CD4-positive, CD25-positive, alpha-beta regulatory T cell (primary cell): ENCODE data around the gene TCHP. TPM values are rescaled to one million over a fixed set of nuclear protein-coding genes. Genes with fewer than 3 reads are reported as not detected.

Experiments
- ATAC-seq, 2 donors: fragments of 150-1000 bp; cut with Tn5 transposase; one replicate each; pipeline ENCODE4 v1.10.0; 2021; ENCODE audit warnings: low read depth in 2 of 2, moderate number of reproducible peaks in 2 of 2, moderate library complexity in 1 of 2
- DNase-seq, 3 donors: peaks; one replicate each; pipeline versions ENCODE4 v3.0.0 to v3.0.0-alpha.2; 2012 to 2022; ENCODE audit warnings: mixed read lengths in 1 of 3
- H3K27ac ChIP-seq: one replicate; pipeline ENCODE4 v1.7.0; 2013; ENCODE audit warnings: mild to moderate bottlenecking, low read length; ENCODE audit not compliant: insufficient read depth, poor library complexity, severe bottlenecking
- H3K27me3 ChIP-seq: one replicate; pipeline ENCODE4 v1.7.0; 2013; ENCODE audit warnings: low read length; ENCODE audit not compliant: control insufficient read depth, insufficient read depth
- H3K36me3 ChIP-seq: one replicate; pipeline ENCODE4 v1.7.0; 2013; ENCODE audit warnings: mild to moderate bottlenecking, low read length, moderate library complexity; ENCODE audit not compliant: control insufficient read depth, insufficient read depth
- H3K4me1 ChIP-seq: 2 replicates; pipeline ENCODE4 v1.7.0; 2013; ENCODE audit warnings: mild to moderate bottlenecking, low read length; ENCODE audit not compliant: insufficient read depth, control insufficient read depth, poor library complexity, severe bottlenecking
- H3K4me3 ChIP-seq: one replicate; pipeline ENCODE4 v1.7.0; 2013; ENCODE audit warnings: low read depth, mild to moderate bottlenecking, low read length, moderate library complexity
- H3K9me3 ChIP-seq, 2 experiments: 1 replicate in 1 of 2; 2 replicates in 1 of 2; pipeline ENCODE4 v1.7.0; 2013; ENCODE audit warnings: low read length in 2 of 2, mild to moderate bottlenecking in 1 of 2, moderate library complexity in 1 of 2; ENCODE audit not compliant: control insufficient read depth in 2 of 2
- H3K27ac Mint-ChIP-seq, 3 donors: one replicate each; pipeline ENCODE4 v1.8.0; 2020 to 2022; ENCODE audit warnings: mild to moderate bottlenecking in 3 of 3, mixed read lengths in 3 of 3, moderate library complexity in 2 of 3
- H3K27me3 Mint-ChIP-seq: one replicate; pipeline ENCODE4 v1.8.0; 2022; ENCODE audit warnings: mild to moderate bottlenecking, mixed read lengths
- H3K36me3 Mint-ChIP-seq: one replicate; pipeline ENCODE4 v1.8.0; 2020; ENCODE audit warnings: mixed read lengths
- H3K4me1 Mint-ChIP-seq, 4 donors: one replicate each; pipeline ENCODE4 v1.8.0; 2020 to 2022; ENCODE audit warnings: mixed read lengths in 4 of 4, mild to moderate bottlenecking in 1 of 4
- H3K4me3 Mint-ChIP-seq, 4 donors: one replicate each; pipeline ENCODE4 v1.8.0; 2020 to 2022; ENCODE audit warnings: mild to moderate bottlenecking in 4 of 4, mixed read lengths in 4 of 4, moderate library complexity in 3 of 4
- H3K9me3 Mint-ChIP-seq, 7 donors: one replicate each; pipeline ENCODE4 v1.8.0; 2020 to 2022; ENCODE audit warnings: mixed read lengths in 7 of 7, mild to moderate bottlenecking in 3 of 7, moderate library complexity in 2 of 7
- polyA plus RNA-seq, 4 donors: library from polyadenylated mRNA; unstranded; fragments of 300-500 nt; fragmentation: Illumina TruSeq; gene quantifications; one replicate each; pipeline ENCODE4 v1.2.3, GENCODE V29; 2021
- total RNA-seq: library from RNA; stranded (reverse); gene quantifications from one replicate; pipeline ENCODE4 v1.2.3, GENCODE V29; 2022

The TCHP gene
- total and polyA plus RNA-seq, 5 donors from 2014 or later: 9.0 to 29.8 (median 10.2) TPM

DNA sequence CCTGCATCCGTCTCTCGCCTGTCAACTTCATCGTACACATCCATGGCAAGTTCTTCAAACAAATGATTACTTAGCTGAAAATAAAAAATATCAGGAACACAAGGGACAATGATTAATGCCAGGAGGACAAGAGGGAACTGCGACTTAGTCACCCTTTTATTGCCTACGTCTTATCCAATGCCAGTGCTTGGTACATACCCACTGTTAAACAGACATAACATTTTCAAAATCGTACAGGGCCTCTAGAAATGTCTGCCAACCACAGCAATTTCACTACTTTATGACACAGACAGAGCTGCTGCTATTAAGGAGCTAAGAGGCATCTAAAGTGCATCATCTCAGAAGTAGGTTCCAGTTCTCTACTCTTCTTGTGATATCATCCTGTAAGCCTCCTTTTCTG lies 61.5 kb downstream of the TCHP start:
- H3K36me3 Mint-ChIP-seq: peaks cover 47% of the 10 kb centered on the region
- Histone ChIP-seq H3K27me3 (no peaks in the 10 kb centered on the region), H3K9me3 (no peaks in the 10 kb centered on the region), H3K4me3 (no peak overlapping the region), H3K27ac (no peak overlapping the region), H3K4me1 (no peaks in the 10 kb centered on the region), H3K36me3 (peaks cover 83% of the 10 kb centered on the region)
- no peak for ATAC-seq
- peak overlapping the region in 1 of 3 donors; percentile 75 for H3K27ac Mint-ChIP-seq
- no peak for DNase-seq
- peaks cover 3 to 14% (median 8%) of the 10 kb centered on the region in 4 donors for H3K4me1 Mint-ChIP-seq
- H3K9me3 Mint-ChIP-seq: no peaks in the 10 kb centered on the region
- H3K4me3 Mint-ChIP-seq: no peak overlapping the region
- H3K27me3 Mint-ChIP-seq: no peaks in the 10 kb centered on the region

GRCh38 chr12:109962398-109962797 lies 62.3 kb downstream of the TCHP start:
- Histone ChIP-seq H3K4me3 (no peak overlapping the region), H3K4me1 (peaks cover under 1% of the 10 kb centered on the region), H3K27me3 (no peaks in the 10 kb centered on the region), H3K9me3 (no peaks in the 10 kb centered on the region), H3K27ac (no peak overlapping the region), H3K36me3 (peaks cover 81% of the 10 kb centered on the region)
- peaks cover 43% of the 10 kb centered on the region for H3K36me3 Mint-ChIP-seq
- ATAC-seq (no peak), DNase-seq (no peak)
- peaks cover 5 to 20% (median 11%) of the 10 kb centered on the region in 4 donors for H3K4me1 Mint-ChIP-seq
- no peaks in the 10 kb centered on the region for H3K9me3 Mint-ChIP-seq
- H3K4me3 Mint-ChIP-seq: no peak overlapping the region
- H3K27ac Mint-ChIP-seq: peak overlapping the region in 2 of 3 donors; percentile 11 to 56
- H3K27me3 Mint-ChIP-seq: no peaks in the 10 kb centered on the region

- Mint-ChIP-seq H3K36me3 (peaks cover 43% of the 10 kb centered on the region), H3K27me3 (no peaks in the 10 kb centered on the region), H3K27ac (peak overlapping the region in 2 of 3 donors; percentile 1), H3K4me1 (peaks cover 11 to 23% (median 18%) of the 10 kb centered on the region in 4 donors), H3K9me3 (no peaks in the 10 kb centered on the region), H3K4me3 (no peak overlapping the region)
- peaks cover 10% of the 10 kb centered on the region for H3K4me1 ChIP-seq
- no peak for DNase-seq
- H3K27me3 ChIP-seq: no peaks in the 10 kb centered on the region
- H3K4me3 ChIP-seq: no peak overlapping the region
- ATAC-seq: no peak
- H3K9me3 ChIP-seq: no peaks in the 10 kb centered on the region
- H3K36me3 ChIP-seq: peaks cover 80% of the 10 kb centered on the region
- H3K27ac ChIP-seq: no peak overlapping the region
These were observed 63.3 kb downstream of the TCHP start for GRCh38 chr12:109963330-109963729.

DNA sequence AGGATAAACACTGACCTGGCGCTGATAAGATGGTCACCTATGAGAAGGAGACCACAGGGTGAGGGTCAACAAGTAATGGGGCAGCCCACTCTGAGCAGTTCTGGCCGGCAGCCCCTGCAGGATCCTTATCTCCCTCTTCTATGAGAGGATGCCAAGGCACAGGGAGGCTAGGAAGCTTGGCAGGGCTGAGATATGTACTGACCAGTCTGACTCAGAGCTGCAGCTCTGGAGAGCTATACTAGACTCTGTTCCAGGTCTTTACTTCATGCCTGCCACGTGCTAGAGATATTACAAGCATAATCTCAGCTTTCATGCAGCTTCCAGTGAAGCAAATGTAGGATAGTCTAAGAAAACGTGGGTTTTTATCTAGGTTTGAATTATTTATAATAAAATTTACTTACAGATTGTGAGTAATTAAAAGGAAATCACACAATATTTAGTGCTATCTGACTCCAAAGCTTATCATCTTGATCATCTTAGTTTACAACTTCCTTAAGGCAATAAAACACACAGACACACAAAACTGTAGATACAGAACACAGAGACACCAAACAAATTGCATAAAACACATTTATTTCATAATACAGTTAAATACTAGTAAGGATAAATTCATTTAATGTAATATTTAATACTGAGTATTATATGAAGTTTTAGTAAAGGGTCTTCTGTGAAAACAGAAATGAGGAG lies 63.8 kb downstream of the TCHP start:
- Mint-ChIP-seq H3K36me3 (peaks cover 38% of the 10 kb centered on the region), H3K4me1 (peaks cover 11 to 23% (median 19%) of the 10 kb centered on the region in 4 donors), H3K4me3 (no peak overlapping the region), H3K27me3 (no peaks in the 10 kb centered on the region), H3K27ac (peak overlapping the region in 2 of 3 donors; percentile 1 to 86), H3K9me3 (no peaks in the 10 kb centered on the region)
- no peak overlapping the region for H3K4me3 ChIP-seq
- H3K36me3 ChIP-seq: peaks cover 74% of the 10 kb centered on the region
- peaks cover 14% of the 10 kb centered on the region for H3K4me1 ChIP-seq
- no peak for ATAC-seq
- no peak for DNase-seq
- no peaks in the 10 kb centered on the region for H3K9me3 ChIP-seq
- H3K27me3 ChIP-seq: no peaks in the 10 kb centered on the region
- H3K27ac ChIP-seq: no peak overlapping the region

DNA sequence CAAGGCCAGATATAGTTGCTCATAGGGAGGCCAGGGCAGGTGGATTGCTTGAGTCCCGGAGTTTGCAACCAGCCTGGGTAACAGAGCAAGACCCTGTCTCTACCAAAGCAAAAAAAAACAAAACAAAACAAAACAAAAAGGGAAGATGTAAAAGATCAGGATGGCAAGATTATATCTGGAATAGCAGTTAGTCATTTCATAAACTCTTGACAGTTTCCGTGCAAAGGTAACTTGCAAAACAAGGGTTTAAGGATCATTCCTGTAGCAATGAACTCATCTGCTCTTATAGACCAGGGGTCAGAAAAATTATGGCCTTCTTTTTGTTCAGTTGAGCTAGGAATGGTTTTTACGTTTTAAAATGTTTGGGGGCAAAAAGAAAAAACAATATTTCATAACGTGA lies 66.5 kb downstream of the TCHP start:
- H3K9me3 ChIP-seq: no peaks in the 10 kb centered on the region
- peaks cover 24% of the 10 kb centered on the region for H3K36me3 Mint-ChIP-seq
- no peaks in the 10 kb centered on the region for H3K27me3 ChIP-seq
- peaks cover 62% of the 10 kb centered on the region for H3K36me3 ChIP-seq
- H3K27ac Mint-ChIP-seq: peak overlapping the region in 2 of 3 donors; percentile 72 to 82
- H3K27me3 Mint-ChIP-seq: no peaks in the 10 kb centered on the region
- H3K27ac ChIP-seq: no peak overlapping the region
- ATAC-seq (no peak), DNase-seq (no peak)
- no peak overlapping the region for H3K4me3 ChIP-seq
- peaks cover 14% of the 10 kb centered on the region for H3K4me1 ChIP-seq
- H3K4me3 Mint-ChIP-seq: no peak overlapping the region
- peaks cover 13 to 22% (median 18%) of the 10 kb centered on the region in 4 donors for H3K4me1 Mint-ChIP-seq
- no peaks in the 10 kb centered on the region for H3K9me3 Mint-ChIP-seq

DNA sequence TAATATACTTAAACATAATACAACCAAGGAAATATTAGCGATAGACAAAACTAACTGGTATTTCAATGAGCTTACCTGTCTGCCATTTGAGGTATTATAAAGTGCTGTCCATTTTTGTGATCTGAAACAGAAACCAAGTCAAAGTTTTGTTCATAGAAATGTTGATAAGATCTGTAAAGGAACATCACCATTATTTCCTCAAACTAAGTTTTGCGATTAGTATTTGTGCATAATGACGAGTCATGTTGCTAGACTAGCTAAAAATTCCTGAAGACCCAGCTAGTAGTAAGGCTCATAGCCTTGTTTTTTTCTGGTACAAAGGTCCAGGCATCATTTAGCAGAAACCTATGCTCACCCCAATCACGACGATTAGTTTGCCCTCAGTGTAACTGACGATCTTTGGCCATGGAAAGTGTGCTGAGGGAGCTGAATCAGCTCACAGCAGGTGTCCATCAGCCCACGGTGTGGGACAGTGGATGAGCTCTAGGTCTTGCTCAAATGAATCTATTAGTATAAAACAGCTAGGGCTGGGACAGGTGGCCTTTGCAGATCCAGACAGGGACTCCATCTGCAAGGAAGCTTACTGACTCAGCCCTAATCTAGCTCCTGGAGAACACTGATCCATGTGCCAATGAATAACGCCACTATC lies 67.4 kb downstream of the TCHP start:
- Histone ChIP-seq H3K9me3 (no peaks in the 10 kb centered on the region), H3K4me1 (peaks cover 14% of the 10 kb centered on the region), H3K27ac (peak overlapping the region; percentile 80), H3K36me3 (peaks cover 59% of the 10 kb centered on the region), H3K4me3 (peak overlapping the region; percentile 78), H3K27me3 (no peaks in the 10 kb centered on the region)
- Mint-ChIP-seq H3K4me1 (peaks cover 13 to 27% (median 18%) of the 10 kb centered on the region in 4 donors), H3K36me3 (peaks cover 27% of the 10 kb centered on the region), H3K27me3 (no peaks in the 10 kb centered on the region), H3K4me3 (peak overlapping the region; percentile 34 to 77 (median 49)), H3K9me3 (no peaks in the 10 kb centered on the region), H3K27ac (peak overlapping the region; percentile 72 to 89 (median 79))
- peak in 1 of 3 donors; percentile 51 for DNase-seq
- peak; percentile 29 to 46 for ATAC-seq
